Stimulated activated CD8-positive, alpha-beta memory T cell treated with anti-CD3 and anti-CD28 coated beads, Interleukin-4, amount 100 ng/mL, for 4 hours (primary cell): Measurements from ENCODE around the gene LRP1B.
"Not testable (repeated sequence)": the region's sequence is repeated elsewhere in the genome, so short reads cannot be mapped to it uniquely, and the experiment has no call there.

ENCODE experiments used
- DNase-seq, 2 donors: peaks; one replicate each; pipeline ENCODE4 v3.0.0-alpha.2; 2020; ENCODE audit warnings: low read depth in 2 of 2, low spot score in 1 of 2

Gene LRP1B

DNA sequence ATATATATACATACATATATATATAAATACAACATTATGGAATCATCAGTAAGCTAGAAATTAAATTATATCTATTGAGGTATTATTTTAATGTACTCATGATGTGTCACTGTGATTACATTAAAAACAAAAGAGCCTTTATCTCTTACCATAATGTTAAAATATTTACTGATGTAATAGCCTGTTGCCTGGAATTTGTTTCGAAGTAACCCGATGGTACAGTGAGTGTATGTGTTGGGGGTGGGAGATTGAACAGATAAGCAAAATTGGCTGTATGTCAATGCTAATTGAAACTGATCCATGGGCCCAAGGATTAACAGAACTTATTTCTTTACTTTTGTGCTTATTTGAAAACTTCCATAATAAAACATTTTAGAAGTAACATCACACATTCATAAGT, 1473.2 kb downstream of the LRP1B start:
- no peak for DNase-seq

DNA sequence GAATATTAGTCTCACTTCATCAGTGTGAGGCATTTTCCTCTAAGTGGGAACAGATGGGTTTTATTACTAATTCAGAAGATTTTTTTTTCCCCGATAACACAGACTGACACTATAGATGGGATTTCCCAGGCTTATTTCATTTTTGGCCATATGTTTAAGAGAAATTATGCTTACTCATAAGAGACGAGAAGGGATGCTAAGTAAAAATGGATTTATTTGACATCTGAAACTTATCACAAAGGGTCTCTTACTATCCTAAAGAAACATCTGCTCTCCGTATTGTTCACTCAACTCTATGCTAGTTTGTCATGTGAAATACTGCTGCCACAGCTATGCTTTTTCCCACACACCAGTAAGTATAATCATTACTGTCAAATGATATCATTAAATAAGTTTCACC, 1476.3 kb downstream of the LRP1B start:
- no peak for DNase-seq

DNA sequence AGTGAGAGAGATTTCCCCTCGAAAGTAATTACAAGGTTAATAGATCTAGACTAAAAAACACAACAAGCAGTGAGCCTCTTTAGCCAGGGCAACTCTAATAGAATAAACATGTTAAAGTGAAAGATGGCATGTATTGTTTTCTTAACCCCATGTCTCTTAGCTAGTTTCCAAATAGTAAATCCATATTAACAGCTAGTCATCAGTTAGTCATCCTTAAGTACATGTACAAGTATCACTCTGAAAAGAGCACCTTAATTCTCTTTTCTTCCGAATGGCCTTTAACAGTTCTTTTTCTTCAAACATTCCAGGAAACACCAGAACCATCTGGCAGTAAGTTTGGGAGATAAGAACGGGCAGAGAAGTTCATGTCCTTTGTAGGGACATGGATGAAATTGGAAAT, 1480.0 kb downstream of the LRP1B start:
- no peak for DNase-seq

DNA sequence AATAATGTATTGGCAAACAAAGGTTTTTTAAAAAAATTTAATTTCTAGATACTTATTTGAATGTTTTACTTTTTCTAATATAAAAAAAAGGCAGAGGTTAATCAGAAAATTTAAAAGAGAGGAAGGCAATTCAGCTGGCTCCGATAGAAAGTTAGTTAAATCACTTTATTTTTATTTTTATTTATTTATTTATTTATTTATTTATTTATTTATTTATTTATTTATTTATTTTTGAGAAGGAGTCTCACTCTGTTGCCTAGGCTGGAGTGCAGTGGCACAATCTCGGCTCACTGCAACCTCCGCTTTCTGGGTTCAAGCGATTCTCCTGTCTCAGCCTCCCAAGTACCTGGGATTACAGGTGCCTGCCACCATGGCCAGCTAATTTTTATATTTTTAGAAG, 1480.7 kb downstream of the LRP1B start:
- DNase-seq, result not testable (repeated sequence)

DNA sequence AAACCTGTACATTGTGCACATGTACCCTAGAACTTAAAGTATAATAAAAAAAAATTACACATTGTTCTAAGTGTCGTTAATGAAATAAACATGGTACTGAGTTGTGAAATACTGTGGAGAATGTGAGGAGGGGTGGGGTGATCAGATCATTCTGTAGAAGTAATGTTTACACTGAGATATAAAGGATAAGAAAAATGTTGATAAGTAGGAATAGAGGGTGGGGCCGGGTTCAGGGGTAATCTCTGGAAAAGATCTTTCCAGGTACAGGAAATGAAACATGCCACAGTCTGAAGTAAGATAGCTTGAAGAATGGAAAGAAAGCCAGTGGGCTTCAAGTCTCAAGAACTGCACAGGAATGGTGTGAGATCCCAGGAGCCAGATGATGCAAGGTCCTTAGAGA, 1482.4 kb downstream of the LRP1B start:
- DNase-seq, result no peak

DNA sequence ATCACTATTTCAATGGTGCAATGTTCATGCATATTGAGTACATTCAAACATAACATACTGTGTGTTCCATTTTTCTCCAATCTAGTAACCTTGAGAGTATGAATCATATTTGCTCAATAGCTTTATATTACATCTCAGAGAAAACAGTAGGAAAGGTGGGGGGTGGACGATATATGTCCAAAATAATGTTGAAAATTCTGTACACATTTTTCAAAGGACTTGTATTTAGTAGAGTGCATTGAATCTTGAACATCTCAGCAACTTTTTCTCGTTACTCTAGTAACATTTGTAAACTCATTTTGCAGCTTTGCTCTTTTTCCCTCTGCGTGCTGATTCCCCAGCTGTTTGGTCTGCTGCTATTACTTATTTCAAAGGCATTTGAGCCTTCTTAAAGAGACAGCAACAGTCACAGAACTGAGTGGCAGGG, 1487.0 kb downstream of the LRP1B start:
- no peak for DNase-seq

DNA sequence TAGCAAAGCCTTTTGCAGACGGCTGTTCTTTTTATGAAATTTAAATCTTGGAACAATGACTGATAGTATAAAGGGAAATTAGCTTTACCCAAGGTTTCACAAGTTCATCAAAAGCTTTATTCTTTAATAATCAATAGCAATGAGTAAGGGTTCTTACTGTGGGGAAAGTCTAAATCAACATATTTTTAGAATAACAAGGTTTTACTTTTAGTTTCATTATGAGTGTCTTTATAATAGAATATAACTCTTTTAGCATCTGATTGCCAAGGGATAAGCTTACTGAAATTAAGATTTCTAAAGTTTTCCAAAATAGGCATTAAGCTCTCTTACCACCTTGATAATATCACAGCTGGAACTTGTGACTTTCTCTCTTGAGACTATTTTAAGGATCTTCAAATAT, 1489.7 kb downstream of the LRP1B start:
- no peak for DNase-seq

DNA sequence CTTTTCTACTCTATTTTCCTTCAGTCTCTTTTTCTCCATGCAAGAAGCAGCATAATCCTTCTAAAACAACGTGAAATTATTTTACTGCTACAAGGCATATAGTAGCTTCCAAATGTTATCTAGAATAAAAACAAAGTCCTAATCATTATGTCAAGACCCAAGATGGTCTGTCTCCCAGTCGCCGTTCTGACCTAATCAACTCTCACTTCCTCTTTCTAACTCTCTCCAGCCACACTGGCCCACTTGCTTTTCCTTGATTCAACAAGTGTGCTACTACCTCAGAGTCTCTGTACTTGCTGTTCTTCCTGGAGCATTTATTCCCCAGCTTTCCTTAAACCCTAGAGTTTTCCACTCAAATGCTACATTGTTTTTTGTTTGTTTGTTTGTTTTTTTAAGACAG, 1491.2 kb downstream of the LRP1B start:
- no peak for DNase-seq

DNA sequence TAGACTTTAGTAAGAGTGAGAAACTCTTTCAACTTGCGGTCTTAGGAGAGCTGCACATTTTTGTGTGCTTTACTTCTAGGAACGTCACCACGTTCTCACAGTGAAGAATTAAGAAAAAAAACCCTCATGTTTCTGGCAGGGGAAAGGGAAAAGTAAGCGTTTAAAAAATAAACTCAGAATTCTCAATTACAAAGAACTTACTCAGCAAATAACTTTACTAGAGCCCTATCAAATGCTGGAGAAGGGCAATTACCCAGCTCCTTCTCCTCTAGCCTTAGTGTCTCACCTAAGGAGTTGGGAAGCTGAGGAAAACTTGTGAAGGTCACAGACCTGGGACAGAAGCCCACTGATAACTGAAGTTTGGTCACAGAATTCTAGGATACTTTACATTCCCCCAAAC, 1500.3 kb downstream of the LRP1B start:
- no peak for DNase-seq

DNA sequence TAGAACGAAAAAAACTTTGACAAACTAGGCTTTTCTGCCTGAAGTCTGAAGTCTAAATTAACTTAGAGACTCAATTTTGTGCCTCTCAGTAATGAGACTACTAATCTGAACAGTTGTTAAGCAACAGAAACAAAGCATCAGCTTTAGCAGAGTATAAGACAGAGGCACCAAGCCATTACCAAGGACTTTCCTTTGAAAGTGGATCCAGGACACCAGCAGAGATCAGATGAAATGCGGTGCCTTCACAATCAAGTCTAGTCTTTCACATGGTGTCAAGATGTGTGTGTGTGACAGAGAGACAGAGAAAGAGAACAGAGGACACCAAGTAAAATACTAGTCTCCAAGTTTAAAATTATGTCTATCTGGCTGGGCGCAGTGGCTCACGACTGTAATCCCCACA, 1502.9 kb downstream of the LRP1B start:
- no peak for DNase-seq

DNA sequence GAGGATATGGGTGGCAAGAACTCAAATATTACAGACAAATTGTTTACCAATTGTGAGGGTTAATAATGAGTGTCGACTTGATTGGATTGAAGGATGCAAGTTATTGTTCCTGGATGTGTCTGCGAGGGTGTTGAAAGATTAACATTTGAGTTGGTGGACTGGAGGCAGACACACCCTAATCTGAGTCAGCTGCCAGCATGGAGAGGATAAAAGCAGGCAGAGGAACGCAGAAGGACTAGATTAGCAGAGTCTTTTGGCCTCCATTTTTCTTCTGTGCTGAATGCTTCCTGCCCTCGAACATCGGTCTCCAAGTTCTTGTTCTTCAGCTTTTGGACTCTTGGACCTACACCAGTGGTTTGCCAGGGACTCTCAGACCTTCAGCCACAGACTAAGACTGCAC, 1503.7 kb downstream of the LRP1B start:
- no peak for DNase-seq

DNA sequence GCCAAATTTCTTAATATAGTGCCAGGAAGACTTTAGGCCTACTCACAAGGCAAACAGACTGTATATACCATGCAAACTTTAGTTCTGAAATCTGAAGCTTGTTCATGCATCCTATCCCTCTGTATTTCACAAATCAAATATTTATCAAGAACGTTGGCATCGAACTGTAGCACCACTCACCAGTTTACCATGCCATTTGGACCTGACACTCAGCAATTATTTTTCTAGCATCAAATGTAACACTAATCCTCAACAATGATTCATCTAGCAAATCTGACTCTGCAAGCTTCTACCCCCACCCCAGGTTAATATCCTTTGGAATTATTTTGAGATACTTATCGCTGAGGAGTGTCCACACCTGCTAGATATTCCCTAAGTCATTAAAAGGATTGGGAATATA, 1506.6 kb downstream of the LRP1B start:
- no peak for DNase-seq

DNA sequence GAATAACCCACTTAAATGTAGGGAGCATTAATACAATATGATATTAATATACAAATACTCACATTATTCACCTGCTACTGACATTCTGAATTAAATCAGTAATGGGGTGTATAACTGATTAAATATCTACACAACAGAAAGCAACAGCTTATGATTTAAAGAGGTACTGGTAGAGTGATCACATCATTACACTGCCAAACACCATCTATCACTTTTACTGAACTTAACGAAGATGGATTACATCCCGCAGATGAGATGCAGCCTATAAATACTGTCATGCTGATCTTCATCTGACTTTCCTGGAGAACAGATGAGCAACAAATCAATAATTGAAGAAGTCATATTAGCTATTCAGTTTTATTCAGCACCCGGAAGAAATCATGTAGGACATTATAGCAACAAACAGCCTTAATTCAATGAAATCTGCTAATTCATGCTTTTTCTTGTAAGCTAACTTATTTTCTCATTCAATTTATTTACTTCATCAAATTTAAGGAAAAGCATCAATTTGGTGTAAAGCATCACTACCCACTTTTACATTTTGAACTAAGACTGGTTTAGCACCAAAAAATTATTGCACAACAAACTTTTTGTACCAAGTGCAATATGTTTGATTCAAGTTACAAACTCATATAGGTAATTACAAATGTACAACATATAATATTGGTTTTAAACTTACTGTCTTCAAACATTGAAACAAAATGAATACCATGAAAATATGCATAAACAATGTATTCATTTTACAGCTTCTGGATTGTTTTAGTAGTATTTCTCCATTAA, 1509.0 kb downstream of the LRP1B start:
- no peak for DNase-seq

DNA sequence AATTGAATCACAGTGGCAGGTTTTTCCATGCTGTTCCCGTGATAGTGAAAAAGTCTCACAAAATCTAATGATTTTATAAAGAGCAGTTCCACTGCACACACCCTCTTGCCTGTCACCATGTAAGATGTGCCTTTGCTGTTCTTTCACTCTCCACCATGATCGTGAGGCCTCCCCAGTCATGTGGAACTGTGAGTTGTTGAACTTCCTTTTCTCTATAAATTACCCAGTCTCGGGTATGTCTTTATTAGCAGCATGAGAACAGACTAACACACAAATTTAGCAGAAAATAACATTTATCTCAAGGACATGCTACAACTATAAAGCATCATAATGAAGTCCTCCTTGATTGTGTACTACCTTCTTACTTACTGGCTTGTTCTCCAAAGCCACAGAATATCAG, 1526.0 kb downstream of the LRP1B start:
- no peak for DNase-seq

DNA sequence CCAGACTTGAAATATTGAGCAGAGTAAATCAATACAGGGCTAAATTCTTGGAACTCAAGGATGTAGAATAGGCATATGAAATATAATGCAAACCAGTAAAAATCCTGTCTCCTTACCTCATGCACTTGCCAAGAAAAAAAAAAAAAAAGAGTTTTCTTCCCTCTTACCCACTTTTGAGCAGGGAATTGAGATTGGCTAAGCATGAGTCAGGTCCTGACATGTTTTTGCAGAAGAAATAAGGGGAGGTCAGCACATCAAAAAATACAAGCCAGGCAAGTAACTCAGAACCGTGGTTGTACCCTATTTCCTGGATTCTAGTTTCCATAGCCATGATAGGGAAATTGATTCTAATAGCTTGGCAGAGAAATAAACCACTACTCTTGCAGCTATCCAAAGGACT, 1526.7 kb downstream of the LRP1B start:
- DNase-seq, result no peak

DNA sequence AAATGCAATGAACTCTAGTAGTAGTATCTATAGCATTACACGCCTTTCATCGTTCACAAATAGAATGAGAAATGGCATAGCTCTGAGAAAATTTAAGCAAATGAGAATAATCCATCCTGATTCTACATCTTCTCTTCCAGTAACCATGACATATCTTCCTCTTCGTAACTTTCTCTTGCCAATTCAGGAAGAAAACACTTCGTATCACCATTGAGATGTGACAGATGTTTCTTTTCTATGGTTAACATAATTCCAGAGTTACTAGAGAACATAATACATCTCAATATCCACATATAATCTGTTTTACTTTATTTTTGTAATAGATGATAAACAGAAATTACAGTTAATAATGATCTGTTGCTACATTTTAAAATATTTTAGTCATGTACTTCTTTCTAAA, 1527.4 kb downstream of the LRP1B start:
- no peak for DNase-seq

DNA sequence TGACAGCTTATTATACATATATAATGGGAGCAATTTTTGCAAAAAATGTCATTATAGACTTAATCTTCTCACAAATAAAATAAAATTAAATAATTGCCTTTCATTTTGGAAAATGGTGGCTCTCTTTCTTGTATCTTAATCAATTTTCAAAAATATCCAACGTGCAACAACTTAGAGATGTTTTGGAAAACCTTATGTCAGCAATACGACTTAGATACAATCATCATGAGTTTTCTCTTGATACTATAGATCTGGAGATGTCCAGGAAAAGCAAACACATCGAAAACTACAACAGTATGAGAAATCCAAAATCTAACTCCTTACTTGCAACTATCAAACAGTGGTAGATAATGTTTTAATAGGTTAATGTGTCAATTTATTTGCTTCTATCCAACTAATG, 1529.0 kb downstream of the LRP1B start:
- DNase-seq, result no peak

DNA sequence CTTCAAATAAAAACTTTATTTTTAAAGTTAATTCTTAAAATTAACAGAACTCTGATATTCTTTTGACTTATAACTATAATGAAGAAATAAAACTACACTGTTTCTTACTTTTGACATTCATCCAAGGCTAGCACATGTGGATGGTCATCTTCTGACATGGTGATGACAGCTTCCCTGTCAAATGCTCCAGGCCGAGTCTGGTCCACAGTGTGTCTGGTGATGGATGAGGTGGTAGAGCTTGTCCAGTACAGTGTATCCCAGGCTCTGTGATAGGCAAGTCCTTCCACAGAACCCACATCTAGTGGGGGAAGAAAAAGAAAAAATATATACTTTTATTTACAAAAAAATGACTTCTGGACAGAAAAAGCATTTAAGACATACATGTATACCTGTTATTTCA, 1529.5 kb downstream of the LRP1B start:
- DNase-seq, result no peak

DNA sequence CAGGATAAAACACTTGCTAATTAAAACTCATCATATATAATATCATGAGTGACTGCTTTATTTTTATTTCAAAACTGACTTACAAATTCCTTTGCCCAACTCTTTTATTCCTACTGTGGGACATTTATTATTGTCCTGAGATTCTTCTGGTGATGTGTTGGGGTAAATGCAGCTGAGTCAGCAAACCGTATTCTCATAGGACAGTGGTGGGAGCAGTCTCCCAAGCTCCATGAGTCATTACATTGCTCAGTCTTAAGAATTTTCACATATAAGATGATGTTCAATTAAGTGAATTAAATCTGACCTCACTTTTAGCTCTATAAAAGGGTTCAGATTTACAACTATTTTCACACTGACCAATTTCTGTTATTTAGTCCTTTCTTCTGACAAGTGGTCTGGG, 1530.7 kb downstream of the LRP1B start:
- DNase-seq, result no peak

DNA sequence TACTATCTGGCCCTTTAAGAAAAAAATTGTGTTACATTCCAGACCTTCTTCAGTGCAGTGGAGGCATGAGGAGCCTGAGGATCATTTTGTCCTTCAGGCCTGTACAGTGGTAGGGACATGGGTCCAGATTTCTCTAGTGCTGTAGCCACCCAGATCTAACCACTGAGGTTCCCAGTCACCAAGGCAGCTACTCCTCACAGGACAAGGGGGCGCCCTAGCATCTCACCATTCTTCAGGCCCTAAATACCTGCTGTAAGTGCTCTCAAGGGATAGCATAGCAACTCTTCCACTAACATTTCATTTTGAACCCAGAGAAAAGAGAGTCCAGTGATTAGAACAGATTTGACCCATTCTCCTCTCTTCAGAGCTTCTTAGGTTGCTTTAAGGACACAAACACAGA, 1533.0 kb downstream of the LRP1B start:
- DNase-seq, result no peak

DNA sequence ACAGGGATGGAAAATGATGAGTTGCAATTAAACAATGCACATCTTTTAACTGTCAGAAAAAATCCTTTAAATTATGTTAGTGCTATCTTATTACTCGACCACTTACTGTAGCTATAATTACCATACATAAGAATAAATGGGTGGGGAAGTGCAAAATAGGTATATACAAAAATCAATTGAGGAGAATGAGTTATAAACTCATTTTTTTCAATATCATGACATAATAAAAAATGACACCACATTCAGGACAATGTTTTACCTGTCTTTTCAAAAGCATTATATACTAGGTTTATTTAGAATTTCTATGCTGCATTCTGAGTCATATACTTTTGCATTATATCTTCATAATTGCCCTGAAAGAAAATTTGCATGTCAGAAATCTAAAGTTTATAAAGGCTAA, 1533.6 kb downstream of the LRP1B start:
- no peak for DNase-seq

DNA sequence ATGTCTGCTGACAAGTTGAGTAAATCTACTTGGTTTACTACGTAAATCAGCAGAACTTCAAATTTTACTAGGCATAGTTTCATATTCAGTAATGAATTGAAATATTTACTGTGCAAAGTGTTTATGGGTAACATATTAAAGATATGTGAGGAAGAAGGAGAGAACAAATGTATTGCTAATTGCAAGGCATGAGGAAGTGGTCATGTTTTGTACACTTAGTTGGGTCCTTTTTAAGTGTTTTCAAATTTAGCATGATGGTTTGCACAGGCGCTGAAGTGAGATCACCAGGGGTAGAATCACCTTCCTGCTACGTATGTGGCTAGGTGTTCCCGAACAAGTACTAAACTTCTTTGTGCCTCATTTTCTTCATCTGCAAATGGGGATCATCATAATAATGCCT, 1534.4 kb downstream of the LRP1B start:
- DNase-seq, result no peak

DNA sequence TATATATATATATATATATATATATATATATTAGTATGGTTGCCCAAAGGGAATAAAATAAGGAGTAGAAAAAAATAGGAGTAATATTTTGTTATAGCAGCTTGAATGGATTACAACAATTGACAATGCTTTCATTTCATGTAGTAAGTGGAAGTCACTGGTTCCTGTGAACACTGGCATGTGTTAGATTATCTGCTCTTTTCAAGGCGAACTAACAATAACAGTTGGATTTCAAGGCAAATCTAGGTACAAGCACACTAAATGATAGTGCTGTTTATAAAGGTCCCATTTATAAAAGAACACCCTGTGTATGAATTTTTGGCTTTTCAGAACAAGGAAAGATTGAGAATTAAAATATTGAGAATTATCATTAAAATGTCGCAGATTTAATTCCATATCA, 1535.7 kb downstream of the LRP1B start:
- no peak for DNase-seq

DNA sequence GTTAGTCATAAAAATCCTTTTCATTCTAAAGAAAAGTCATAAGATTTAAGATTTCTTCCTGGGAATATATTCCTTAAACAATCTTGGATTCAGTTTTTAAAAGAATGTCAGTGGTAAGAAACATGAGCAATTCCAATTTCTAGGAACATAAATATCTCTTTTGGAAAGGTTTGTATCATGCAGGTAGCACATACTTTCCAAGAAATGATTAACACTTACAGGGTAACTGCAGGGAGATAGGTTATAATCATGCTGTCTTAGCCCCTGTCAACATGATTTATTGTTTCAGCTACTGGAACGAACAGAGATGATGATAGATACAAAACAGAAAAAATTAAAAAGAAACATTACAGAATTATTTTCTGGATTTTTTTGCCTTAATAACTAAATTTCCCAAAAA, 1537.7 kb downstream of the LRP1B start:
- DNase-seq, result no peak
